GM10266 (cell line): ENCODE measurements around the gene DUSP22.

Experiments
- DNase-seq: peaks from one replicate; pipeline ENCODE4 v3.0.0; 2012; ENCODE audit errors: extremely low spot score
- CTCF ChIP-seq: IDR thresholded peaks from 2 replicates; pipeline ENCODE4 v1.5.1; 2012; ENCODE audit warnings: mild to moderate bottlenecking, low read depth; ENCODE audit not compliant: control insufficient read depth, insufficient read depth; ENCODE audit errors: missing control alignments

DUSP22 gene

GRCh38 chr6:381742-382461 lies 89.6 kb downstream of the DUSP22 start:
- no peak for DNase-seq
- no peak for TF ChIP-seq CTCF

- no peak for DNase-seq
- TF ChIP-seq CTCF = no peak
Observed at GRCh38 chr6:382883-383810, 90.9 kb downstream of the DUSP22 start.

DNA sequence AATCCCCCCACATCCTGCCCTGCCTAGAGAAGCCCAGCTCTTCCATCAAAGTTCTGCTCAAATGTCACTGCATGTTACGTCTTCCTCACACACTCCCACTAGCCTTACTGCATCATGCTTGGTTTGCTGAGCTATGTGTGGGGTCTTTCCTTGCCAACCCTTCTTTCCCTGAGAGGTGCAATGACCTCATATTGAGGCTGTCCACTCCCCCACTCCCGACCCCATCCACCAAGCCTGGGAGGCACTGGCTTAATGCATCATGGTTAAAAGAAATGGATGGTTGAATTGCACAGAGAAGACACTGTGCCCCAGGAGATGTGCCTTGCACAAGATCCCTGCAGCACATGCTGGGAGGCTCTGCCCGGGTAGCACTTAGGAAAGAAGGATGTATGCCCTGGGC lies 91.6 kb downstream of the DUSP22 start:
- TF ChIP-seq CTCF = no peak
- no peak for DNase-seq

- no peak for TF ChIP-seq CTCF
- DNase-seq = no peak
Observed at GRCh38 chr6:384898-385297, 92.6 kb downstream of the DUSP22 start.

- no peak for TF ChIP-seq CTCF
- no peak for DNase-seq
Observed at GRCh38 chr6:385614-386013, 93.3 kb downstream of the DUSP22 start.

DNA sequence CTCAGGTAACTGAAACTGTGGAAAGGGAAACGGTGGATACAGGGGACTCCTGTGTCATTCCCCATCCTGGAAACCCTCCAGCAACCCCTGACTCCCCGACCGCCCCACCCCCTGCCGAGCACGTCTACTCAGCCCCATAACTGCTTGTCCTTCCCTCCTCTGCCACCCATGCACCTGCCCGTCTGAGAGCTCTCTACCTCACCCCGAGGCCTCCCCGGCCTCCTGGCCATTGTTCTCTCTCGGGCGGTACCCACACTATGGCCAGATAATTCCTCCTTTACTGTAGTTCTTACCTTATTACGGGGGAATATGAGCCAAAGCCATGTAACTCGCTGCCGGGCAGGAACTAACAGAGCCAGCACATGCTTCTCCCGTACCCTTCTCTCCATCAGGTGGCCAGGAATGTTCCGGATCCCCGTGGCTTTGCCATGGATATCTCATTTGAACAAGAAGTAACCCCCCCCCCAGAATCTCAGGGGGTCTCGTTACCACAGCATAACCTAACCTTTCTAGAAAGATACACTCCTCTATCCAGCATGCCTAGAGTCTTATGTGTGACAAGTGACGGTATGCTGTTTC lies 94.5 kb downstream of the DUSP22 start:
- no peak for DNase-seq
- TF ChIP-seq CTCF = no peak
